Measurements from ENCODE around the gene C7. TPM values are rescaled to one million over a fixed set of nuclear protein-coding genes. Genes with fewer than 3 reads are reported as not detected.

C7 gene
- total and polyA plus RNA-seq, 11 donors: 69.5 to 346 (median 89.2) TPM

DNA sequence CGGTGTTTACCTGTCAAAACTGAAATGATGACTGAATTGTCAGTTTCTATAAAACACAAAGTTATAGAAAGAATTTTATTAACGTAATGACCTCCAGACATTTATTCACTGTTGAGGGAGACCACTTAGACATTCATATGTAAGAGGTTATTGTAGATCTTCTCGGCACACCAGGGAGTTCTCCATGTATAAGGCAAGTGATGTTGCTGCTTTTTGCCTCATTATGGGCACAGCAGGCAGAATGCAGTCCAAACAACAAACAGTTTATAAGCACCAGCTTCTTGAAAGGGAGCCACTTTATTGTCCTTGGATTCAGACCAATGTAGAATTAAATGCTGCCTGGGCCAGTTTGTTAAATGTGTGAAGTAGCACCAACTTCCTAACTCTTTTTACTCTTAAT, 66.7 kb downstream of the C7 start:
- Histone ChIP-seq H3K9me3 (no peaks in the 10 kb centered on the region), H3K4me3 (no peak overlapping the region), H3K36me3 (peaks cover 0 to 38% (median 0%) of the 10 kb centered on the region in 9 donors), H3K27me3 (no peaks in the 10 kb centered on the region), H3K27ac (no peak overlapping the region), H3K4me1 (no peaks in the 10 kb centered on the region)
- intact Hi-C loops (cut with DNase I): no loop called here
- WGBS, 4 donors: 86 to 90% (median 89%) methylated on average over 3 of the region's 3 CpGs
- ATAC-seq (no peak), DNase-seq (no peak)
- TF ChIP-seq POLR2A (IDR thresholded peaks at IDR 0.05): no peak
- TF ChIP-seq, protein P1, sequence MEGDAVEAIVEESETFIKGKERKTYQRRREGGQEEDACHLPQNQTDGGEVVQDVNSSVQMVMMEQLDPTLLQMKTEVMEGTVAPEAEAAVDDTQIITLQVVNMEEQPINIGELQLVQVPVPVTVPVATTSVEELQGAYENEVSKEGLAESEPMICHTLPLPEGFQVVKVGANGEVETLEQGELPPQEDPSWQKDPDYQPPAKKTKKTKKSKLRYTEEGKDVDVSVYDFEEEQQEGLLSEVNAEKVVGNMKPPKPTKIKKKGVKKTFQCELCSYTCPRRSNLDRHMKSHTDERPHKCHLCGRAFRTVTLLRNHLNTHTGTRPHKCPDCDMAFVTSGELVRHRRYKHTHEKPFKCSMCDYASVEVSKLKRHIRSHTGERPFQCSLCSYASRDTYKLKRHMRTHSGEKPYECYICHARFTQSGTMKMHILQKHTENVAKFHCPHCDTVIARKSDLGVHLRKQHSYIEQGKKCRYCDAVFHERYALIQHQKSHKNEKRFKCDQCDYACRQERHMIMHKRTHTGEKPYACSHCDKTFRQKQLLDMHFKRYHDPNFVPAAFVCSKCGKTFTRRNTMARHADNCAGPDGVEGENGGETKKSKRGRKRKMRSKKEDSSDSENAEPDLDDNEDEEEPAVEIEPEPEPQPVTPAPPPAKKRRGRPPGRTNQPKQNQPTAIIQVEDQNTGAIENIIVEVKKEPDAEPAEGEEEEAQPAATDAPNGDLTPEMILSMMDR (IDR thresholded peaks at IDR 0.05): no peak

DNA sequence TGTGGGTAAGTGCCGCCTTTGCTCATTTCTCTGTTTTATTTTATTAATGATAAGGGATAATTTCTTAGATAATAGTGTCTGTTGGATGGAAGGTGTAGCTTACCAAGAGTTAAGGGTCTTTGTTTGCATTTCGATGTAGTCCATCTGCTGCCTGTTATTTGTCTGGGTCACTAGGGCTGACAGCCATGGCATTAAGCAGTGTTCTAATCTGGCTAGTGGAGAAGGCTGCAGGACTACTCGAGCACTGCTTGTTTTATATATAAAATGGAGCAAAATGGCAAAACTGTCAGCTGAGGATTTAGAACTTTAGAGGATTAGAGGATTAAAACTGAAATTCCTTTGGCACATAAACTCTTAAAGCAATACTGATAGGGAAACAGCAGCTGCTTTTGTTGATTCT, 67.5 kb downstream of the C7 start:
- no peak overlapping the region for H3K27ac ChIP-seq
- H3K9me3 ChIP-seq: no peaks in the 10 kb centered on the region
- no peaks in the 10 kb centered on the region for H3K4me1 ChIP-seq
- H3K27me3 ChIP-seq: no peaks in the 10 kb centered on the region
- H3K4me3 ChIP-seq: no peak overlapping the region
- no peak for DNase-seq
- WGBS, 4 donors: 44 to 53% (median 48%) methylated on average over 3 of the region's 3 CpGs
- H3K36me3 ChIP-seq: peaks cover 0 to 46% (median 0%) of the 10 kb centered on the region in 9 donors
- no peak for ATAC-seq
- TF ChIP-seq, protein P1 (IDR thresholded peaks at IDR 0.05): no peak
- no peak for TF ChIP-seq POLR2A (IDR thresholded peaks at IDR 0.05)
- intact Hi-C loops (cut with DNase I): no loop called here

DNA sequence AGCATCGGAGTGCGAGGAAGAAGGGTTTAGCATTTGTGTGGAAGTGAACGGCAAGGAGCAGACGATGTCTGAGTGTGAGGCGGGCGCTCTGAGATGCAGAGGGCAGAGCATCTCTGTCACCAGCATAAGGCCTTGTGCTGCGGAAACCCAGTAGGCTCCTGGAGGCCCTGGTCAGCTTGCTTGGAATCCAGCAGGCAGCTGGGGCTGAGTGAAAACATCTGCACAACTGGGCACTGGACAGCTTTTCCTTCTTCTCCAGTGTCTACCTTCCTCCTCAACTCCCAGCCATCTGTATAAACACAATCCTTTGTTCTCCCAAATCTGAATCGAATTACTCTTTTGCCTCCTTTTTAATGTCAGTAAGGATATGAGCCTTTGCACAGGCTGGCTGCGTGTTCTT, 72.1 kb downstream of the C7 start:
- intact Hi-C loops (cut with DNase I): loop anchor here in 1 of 10 donors (10.0 kb wide), 1 partner anchor 67 kb away; no protein-coding TSS in a partner anchor
- TF ChIP-seq, protein P1 (IDR thresholded peaks at IDR 0.05): no peak
- no peak for TF ChIP-seq POLR2A (IDR thresholded peaks at IDR 0.05)
- DNase-seq: peak in 1 of 5 donors; percentile 31
- no peaks in the 10 kb centered on the region for H3K4me1 ChIP-seq
- H3K4me3 ChIP-seq: no peak overlapping the region
- H3K36me3 ChIP-seq: peaks cover 0 to 31% (median 0%) of the 10 kb centered on the region in 9 donors
- ATAC-seq: peak in 1 of 4 donors; percentile 28
- H3K27me3 ChIP-seq: no peaks in the 10 kb centered on the region
- H3K9me3 ChIP-seq: no peaks in the 10 kb centered on the region
- H3K27ac ChIP-seq: no peak overlapping the region
- WGBS, 4 donors: 87 to 93% (median 89%) methylated on average over 9 of the region's 9 CpGs

DNA sequence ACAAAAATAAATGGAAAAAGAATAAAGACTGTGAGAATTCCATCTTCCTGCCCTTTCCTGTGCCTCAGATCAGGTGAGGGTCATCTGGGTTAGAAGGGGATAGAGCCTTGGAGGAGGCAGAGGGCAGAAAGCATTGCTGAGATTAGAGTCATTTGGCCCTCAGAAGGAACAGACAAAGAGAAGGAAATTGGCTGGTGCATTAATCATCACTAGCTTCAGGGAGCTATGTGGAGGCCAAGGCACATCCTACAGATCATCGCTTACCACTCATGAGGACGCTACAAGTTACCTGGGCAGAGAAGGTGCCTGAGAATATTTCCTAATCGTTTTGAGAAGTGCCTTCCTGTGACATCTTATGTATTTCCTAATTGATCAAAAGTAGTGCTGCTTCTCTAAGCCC, 74.5 kb downstream of the C7 start:
- no peak overlapping the region for H3K27ac ChIP-seq
- H3K27me3 ChIP-seq: no peaks in the 10 kb centered on the region
- no peak for TF ChIP-seq POLR2A (IDR thresholded peaks at IDR 0.05)
- TF ChIP-seq, protein P1 (IDR thresholded peaks at IDR 0.05): no peak
- intact Hi-C loops (cut with DNase I): loop anchor here in 1 of 10 donors (10.0 kb wide), 1 partner anchor 69 kb away; no protein-coding TSS in a partner anchor
- DNase-seq (no peak), ATAC-seq (no peak)
- peaks cover 0 to 26% (median 0%) of the 10 kb centered on the region in 9 donors for H3K36me3 ChIP-seq
- no peak overlapping the region for H3K4me3 ChIP-seq
- H3K9me3 ChIP-seq: peaks cover 0 to 8% (median 0%) of the 10 kb centered on the region in 12 donors
- no peaks in the 10 kb centered on the region for H3K4me1 ChIP-seq
- WGBS, 4 donors: 89 to 92% (median 90%) methylated on average over 3 of the region's 3 CpGs
